ENCODE measurements around the gene FAT3. TPM values are rescaled to one million over a fixed set of nuclear protein-coding genes. Genes with fewer than 3 reads are reported as not detected.

FAT3 gene
- total RNA-seq, 1 experiment from 2014 or later: 3.4 TPM

DNA sequence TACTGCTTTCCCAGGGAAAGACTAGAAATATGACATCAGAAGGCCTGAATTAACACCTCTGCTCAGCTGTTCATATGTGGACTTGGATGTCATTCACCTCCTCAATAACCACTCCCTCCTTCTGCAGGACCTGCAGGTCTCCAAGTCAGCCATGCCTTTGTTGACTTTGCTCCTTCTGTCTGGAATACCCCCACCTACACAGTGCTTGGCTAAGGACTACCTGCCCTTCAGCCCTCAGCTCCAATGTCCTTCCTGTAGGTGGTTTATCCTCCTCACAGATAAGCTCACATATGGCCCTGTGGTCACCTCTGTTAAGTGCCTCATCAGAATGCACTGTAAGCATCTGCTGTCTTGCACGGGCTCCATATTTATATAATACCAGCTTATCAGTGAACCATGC is 26.4 kb upstream of the FAT3 start:
- Histone ChIP-seq H4K20me1 (ENCODE audit: insufficient read depth) (no peaks in the 10 kb centered on the region), H3K27me3 (ENCODE audit: insufficient read depth, low read depth) (no peaks in the 10 kb centered on the region), H3K9me2 (ENCODE audit: insufficient read depth) (no peaks in the 10 kb centered on the region), H3K27ac (no peak overlapping the region), H3K4me3 (no peak overlapping the region), H3K4me2 (no peak overlapping the region), H2AFZ (no peak overlapping the region), H3K79me2 (ENCODE audit: low read depth) (no peaks in the 10 kb centered on the region), H3K9me3 (ENCODE audit: insufficient read depth, low read depth) (no peaks in the 10 kb centered on the region), H3K4me1 (replicated peaks; ENCODE audit: insufficient read depth) (no peaks in the 10 kb centered on the region), H3F3A (ENCODE audit: insufficient read depth, low read depth) (no peaks in the 10 kb centered on the region), H3K36me3 (ENCODE audit: low read depth) (no peaks in the 10 kb centered on the region)
- CTCF ChIA-PET: no interaction called here
- POLR2A ChIA-PET (ENCODE audit: unreplicated experiment): no interaction called here
- intact Hi-C loops (cut with micrococcal nuclease; ENCODE audit: unreplicated experiment): no loop called here
- BruUV-seq (replicated peaks): no TSS peak
- no peak for DNase-seq
- TF ChIP-seq, protein P1, sequence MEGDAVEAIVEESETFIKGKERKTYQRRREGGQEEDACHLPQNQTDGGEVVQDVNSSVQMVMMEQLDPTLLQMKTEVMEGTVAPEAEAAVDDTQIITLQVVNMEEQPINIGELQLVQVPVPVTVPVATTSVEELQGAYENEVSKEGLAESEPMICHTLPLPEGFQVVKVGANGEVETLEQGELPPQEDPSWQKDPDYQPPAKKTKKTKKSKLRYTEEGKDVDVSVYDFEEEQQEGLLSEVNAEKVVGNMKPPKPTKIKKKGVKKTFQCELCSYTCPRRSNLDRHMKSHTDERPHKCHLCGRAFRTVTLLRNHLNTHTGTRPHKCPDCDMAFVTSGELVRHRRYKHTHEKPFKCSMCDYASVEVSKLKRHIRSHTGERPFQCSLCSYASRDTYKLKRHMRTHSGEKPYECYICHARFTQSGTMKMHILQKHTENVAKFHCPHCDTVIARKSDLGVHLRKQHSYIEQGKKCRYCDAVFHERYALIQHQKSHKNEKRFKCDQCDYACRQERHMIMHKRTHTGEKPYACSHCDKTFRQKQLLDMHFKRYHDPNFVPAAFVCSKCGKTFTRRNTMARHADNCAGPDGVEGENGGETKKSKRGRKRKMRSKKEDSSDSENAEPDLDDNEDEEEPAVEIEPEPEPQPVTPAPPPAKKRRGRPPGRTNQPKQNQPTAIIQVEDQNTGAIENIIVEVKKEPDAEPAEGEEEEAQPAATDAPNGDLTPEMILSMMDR (conservative IDR thresholded peaks at IDR 0.05): no peak
- no peak for TF ChIP-seq EZH2 (IDR thresholded peaks at IDR 0.05; ENCODE audit: low read depth)

DNA sequence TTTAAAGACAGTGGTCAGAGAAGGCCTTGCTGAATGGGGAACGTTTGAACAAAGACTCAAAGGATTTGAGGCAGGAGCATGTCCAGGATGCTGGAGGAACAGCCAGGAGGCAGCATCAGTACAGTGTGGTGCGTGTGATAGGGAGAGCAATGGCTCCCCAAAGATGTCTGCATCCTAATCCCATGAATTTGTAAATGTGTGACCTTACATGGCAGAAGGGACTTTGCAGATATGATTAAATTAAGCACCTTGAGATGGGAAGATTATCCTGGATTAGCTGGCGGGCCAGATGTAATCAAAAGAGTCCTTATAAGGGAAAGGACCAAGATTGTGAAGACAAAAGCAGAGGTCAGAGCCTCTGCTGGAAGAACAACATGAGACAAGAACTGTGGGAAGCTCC is 24.6 kb upstream of the FAT3 start:
- Histone ChIP-seq H3K27ac (no peak overlapping the region), H3F3A (ENCODE audit: insufficient read depth, low read depth) (no peaks in the 10 kb centered on the region), H3K4me2 (no peak overlapping the region), H2AFZ (no peak overlapping the region), H3K79me2 (ENCODE audit: low read depth) (no peaks in the 10 kb centered on the region), H3K4me3 (no peak overlapping the region), H3K27me3 (ENCODE audit: insufficient read depth, low read depth) (no peaks in the 10 kb centered on the region), H4K20me1 (ENCODE audit: insufficient read depth) (no peaks in the 10 kb centered on the region), H3K9me2 (ENCODE audit: insufficient read depth) (no peaks in the 10 kb centered on the region), H3K4me1 (replicated peaks; ENCODE audit: insufficient read depth) (no peaks in the 10 kb centered on the region), H3K9me3 (ENCODE audit: insufficient read depth, low read depth) (no peaks in the 10 kb centered on the region), H3K36me3 (ENCODE audit: low read depth) (no peaks in the 10 kb centered on the region)
- ChIA-PET CTCF (no interaction called here), POLR2A (ENCODE audit: unreplicated experiment) (no interaction called here)
- no peak for DNase-seq
- no peak for TF ChIP-seq EZH2 (IDR thresholded peaks at IDR 0.05; ENCODE audit: low read depth)
- TF ChIP-seq, protein P1 (conservative IDR thresholded peaks at IDR 0.05): no peak
- intact Hi-C loops (cut with micrococcal nuclease; ENCODE audit: unreplicated experiment): no loop called here
- BruUV-seq (replicated peaks): no TSS peak

DNA sequence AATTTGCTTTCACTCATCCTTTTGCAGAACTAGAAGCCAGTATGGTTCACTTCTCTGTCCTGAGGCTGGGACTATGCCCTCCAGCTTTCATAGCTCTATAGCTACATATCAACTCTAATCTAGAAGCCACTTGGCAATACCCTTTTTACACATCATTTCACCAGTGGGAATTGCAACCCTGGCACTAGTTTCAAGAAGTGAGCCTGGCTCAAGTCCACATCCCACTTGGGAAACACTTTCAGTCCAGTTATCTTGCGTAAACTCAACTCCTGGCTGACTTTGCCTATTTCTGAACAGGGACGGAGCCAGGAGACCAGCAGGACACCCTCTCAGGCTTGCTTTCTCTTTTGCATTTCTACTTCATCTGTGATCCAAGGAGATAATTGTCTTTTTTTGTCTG is 19.9 kb upstream of the FAT3 start:
- Histone ChIP-seq H3K79me2 (ENCODE audit: low read depth) (no peaks in the 10 kb centered on the region), H3K4me3 (no peak overlapping the region), H3K9me3 (ENCODE audit: insufficient read depth, low read depth) (no peaks in the 10 kb centered on the region), H3K36me3 (ENCODE audit: low read depth) (no peaks in the 10 kb centered on the region), H2AFZ (no peak overlapping the region), H3F3A (ENCODE audit: insufficient read depth, low read depth) (no peaks in the 10 kb centered on the region), H3K4me2 (no peak overlapping the region), H3K4me1 (replicated peaks; ENCODE audit: insufficient read depth) (no peaks in the 10 kb centered on the region; the same call in 1 of the 2 replicates), H3K27me3 (ENCODE audit: insufficient read depth, low read depth) (no peaks in the 10 kb centered on the region), H3K9me2 (ENCODE audit: insufficient read depth) (no peaks in the 10 kb centered on the region), H3K27ac (no peak overlapping the region), H4K20me1 (ENCODE audit: insufficient read depth) (no peaks in the 10 kb centered on the region)
- ChIA-PET CTCF (no interaction called here), POLR2A (ENCODE audit: unreplicated experiment) (no interaction called here)
- intact Hi-C loops (cut with micrococcal nuclease; ENCODE audit: unreplicated experiment): no loop called here
- no TSS peak for BruUV-seq (replicated peaks)
- DNase-seq: no peak
- TF ChIP-seq, protein P1 (conservative IDR thresholded peaks at IDR 0.05): no peak
- TF ChIP-seq EZH2 (IDR thresholded peaks at IDR 0.05; ENCODE audit: low read depth): no peak

Data from PC-9 (cell line).